Measurements from ENCODE around the gene MPND.

- TF ChIP-seq EZH2 (IDR thresholded peaks at IDR 0.05; ENCODE audit: borderline replicate concordance, low read depth, low read length, poor library complexity, severe bottlenecking) (no peak), CTCF (conservative IDR thresholded peaks at IDR 0.05; ENCODE audit: low read depth, low read length) (no peak)
These were observed 19.1 kb upstream of the MPND start for GRCh38 chr19:4324228-4324627.

Measured in A673 (cell line).